C4-2B (cell line): ENCODE data around the gene LRRC28.
A peak's percentile ranks its signal among the peaks of the same experiment; 100 is the strongest.

ENCODE experiments used
- H3K27ac ChIP-seq: fragments of 450-650 bp; 2 replicates; pipeline ENCODE4 v1.5.1; 2017
- ZFX ChIP-seq: fragments of 450-650 bp; IDR thresholded peaks from 2 replicates; pipeline ENCODE4 v1.6.1; 2017
- TF ChIP-seq, protein P1 (sequence below): fragments of 450-650 bp; conservative IDR thresholded peaks from 2 replicates; pipeline ENCODE4 v1.5.1; 2017; ENCODE audit warnings: mild to moderate bottlenecking

Gene LRRC28

DNA sequence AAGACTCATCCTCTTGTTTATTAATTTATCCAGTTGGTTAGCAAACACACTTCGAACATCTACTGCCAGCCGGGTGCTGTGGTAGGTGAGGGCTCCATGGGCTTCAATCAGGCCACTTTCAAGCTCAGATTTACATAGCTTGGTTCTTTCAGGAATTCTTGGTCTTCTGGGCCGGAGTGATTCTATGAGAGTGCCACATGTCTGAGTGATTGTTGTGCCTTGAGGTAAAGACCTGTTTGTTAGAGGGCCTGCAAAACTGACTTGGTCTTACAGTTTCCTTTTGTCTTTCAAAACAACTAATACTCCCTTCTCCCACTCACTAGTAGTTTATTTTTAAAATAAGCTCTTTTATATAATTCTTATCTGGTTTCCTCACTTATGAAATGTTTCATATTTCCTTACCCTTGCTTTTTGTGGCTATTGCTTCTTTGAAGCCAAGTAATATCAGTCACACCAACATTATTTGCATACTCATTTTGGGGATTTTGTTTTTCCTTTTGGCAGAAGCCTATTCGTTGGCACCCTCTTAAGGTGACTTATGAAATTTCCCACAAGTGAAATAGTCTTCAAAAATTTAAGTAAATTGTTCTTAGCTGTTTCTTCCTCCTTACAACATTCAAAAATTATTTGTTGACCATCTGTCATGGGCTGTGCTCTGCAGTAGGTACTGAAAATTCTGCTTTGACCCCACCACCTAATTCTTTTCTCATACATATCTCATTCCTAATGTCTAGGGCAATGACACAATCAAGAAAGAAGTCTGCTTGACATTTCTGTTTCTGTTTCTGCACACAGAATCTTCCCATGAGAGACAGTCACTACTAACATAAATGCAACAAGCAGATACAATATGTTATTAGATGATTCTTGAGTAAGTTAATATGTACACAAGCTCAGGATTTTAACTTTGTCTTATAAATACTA lies 120.2 kb downstream of the LRRC28 start:
- no peak for TF ChIP-seq ZFX
- TF ChIP-seq, protein P1, sequence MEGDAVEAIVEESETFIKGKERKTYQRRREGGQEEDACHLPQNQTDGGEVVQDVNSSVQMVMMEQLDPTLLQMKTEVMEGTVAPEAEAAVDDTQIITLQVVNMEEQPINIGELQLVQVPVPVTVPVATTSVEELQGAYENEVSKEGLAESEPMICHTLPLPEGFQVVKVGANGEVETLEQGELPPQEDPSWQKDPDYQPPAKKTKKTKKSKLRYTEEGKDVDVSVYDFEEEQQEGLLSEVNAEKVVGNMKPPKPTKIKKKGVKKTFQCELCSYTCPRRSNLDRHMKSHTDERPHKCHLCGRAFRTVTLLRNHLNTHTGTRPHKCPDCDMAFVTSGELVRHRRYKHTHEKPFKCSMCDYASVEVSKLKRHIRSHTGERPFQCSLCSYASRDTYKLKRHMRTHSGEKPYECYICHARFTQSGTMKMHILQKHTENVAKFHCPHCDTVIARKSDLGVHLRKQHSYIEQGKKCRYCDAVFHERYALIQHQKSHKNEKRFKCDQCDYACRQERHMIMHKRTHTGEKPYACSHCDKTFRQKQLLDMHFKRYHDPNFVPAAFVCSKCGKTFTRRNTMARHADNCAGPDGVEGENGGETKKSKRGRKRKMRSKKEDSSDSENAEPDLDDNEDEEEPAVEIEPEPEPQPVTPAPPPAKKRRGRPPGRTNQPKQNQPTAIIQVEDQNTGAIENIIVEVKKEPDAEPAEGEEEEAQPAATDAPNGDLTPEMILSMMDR, result no peak
- no peak overlapping the region for H3K27ac ChIP-seq

DNA sequence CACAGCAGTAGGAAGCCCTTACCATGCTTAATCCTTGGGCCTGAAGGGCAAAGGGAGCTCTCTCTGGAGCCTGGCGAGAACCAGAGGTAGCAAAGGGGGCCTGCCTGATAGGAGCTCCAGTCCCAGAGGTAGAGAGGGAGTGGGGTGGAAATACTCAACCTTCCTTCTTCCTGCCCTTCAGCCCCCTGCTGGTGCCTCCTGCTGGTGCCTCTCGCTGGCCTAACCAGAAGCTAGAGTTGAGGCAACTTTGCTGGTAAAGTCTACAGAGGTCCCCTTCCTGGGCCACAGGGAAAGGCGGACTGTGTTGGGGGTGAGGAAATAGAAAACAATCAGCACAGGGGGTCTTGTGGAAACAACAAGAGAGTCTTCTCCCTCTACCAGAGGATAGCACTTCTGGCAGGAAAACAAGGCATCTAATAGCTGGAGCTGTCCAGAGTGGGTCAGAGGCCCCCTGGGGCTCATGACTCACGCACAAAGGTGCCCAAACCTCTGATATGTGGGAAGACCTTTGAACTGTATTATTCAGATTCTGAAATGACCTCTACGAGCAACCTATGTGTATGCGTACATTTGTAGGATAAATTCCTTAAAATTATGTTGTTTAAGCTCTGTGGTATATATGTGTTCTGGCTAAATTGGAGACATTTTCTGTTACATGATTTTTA lies 133.9 kb downstream of the LRRC28 start:
- no peak overlapping the region for H3K27ac ChIP-seq
- TF ChIP-seq, protein P1, result no peak
- TF ChIP-seq ZFX, result no peak

DNA sequence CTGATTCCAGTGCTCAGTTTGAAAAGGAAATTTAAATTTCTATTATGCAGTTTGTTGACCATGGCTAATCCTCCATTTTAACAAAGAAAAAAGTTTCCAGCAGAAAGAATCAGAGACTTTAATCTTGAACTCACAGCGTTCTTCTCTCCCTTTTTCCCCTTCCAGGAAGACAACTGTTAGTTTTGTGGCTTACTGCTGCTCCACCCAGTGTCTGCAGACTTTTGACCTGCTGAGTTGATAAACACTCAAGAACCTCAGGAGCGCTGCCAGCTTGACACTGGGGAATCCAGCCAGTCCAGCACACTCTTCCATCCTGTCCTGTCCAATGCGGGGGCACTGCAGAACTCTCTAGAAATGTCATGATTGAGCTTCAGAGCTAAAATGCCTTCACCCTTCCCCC lies 134.6 kb downstream of the LRRC28 start:
- H3K27ac ChIP-seq, result no peak overlapping the region
- TF ChIP-seq, protein P1, result 0 out of 2 replicates have a peak, but pooled peaks have one; percentile 3
- TF ChIP-seq ZFX, result no peak

DNA sequence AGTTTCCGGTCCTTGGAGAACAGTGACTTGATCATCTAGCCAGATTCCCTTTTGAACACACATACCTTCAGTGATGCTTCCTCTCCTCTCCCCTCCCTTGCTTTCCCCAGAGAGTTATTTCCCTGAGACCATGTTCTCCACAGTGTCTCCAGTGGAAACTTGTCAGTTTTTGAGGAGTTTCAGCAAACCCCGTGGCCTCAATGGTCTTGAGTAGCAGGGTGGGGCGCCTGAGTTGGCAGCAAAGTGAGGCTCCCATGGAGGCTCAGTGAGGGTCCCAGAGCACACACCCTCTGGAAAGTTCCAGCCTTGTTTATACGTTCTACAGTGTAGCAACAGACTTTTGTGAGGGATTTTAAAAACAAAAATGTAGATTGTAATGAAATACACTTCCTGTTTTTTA lies 135.1 kb downstream of the LRRC28 start:
- no peak overlapping the region for H3K27ac ChIP-seq
- TF ChIP-seq, protein P1, result no peak
- no peak for TF ChIP-seq ZFX

DNA sequence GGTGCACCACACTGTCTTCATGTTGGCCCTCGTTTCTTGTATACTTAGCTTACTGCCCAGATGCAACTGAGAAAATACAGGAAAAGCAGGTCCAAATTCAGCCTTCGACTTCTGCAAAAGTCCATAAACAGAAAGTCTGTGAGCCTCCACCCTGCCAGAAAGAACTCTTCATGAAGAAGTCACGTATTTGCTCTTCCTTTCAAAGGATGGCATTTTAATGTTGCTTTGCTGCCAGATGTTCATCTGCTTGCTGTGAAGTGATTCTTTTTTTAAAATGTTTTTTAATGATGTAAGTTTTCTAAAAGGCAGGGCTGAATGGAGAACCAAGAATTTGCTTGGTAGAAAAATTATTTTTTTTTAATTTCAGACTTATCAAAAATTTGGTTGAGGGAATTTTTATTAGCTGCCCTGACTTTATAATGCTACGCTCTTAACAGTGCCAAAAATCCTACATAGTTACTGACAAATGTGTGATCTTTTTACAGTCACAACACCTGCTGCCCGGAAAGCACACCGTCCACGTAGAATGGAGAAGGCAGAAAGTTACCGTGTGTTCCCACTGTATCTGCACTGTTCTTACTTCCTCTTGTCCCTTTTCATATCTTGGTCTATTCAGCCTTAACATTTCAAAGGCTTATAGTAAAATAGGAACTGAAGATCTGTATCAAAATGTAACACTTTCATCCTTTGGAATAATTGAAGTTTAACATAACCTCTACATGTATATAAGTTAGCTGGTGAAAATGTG lies 136.3 kb downstream of the LRRC28 start:
- TF ChIP-seq, protein P1, result no peak
- TF ChIP-seq ZFX, result no peak
- no peak overlapping the region for H3K27ac ChIP-seq

DNA sequence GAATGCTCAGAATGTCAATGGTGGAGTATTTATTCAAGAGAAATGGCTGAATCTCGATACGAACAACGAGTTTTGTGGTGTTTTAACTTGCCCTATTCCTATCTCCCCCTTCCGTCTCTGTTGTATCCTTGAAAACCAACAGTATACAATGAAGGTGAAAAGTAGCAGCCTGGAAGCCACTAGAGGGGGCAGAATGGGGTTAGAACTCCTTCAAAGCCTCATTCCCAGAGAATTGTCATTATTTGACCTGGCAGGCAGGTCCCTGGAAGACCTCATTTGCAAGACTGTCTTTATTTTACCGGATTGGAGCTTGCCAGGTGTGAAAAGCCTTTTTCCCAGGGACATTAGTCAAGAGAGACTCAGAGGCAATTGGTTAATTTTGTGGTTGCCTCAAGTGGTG lies 139.4 kb downstream of the LRRC28 start:
- no peak overlapping the region for H3K27ac ChIP-seq
- TF ChIP-seq ZFX, result no peak
- TF ChIP-seq, protein P1, result peak; percentile 22
